AG04449 (cell line): ENCODE data around the gene DPP7.

Experiments
- CTCF ChIA-PET: fragments of 350-600 bp; formaldehyde crosslinking; extraction: SDS; loops from one replicate; lab custom pipeline; 2021; ENCODE audit warnings: antibody characterized with exemption; lab: Yijun Ruan, JAX
- POLR2A ChIA-PET: fragments of 400-600, 350-600 bp; formaldehyde crosslinking; extraction: SDS; loops from one replicate; lab custom pipeline; 2020; ENCODE audit warnings: antibody characterized with exemption, inconsistent platforms; lab: Yijun Ruan, JAX
- DNase-seq: peaks from one replicate; pipeline ENCODE4 v3.0.0-alpha.2; 2010; ENCODE audit warnings: low read depth, low spot score
- H3K4me3 ChIP-seq: 2 replicates; pipeline ENCODE4 v1.5.1; 2011; ENCODE audit warnings: low read depth, mild to moderate bottlenecking, control low read depth, low read length
- TF ChIP-seq, protein P1 (sequence below): IDR thresholded peaks from one replicate; pipeline ENCODE4 v1.5.1; 2011; ENCODE audit warnings: mild to moderate bottlenecking, moderate library complexity, low read length, control low read depth, inconsistent platforms; ENCODE audit not compliant: insufficient read depth; ENCODE audit errors: missing control alignments

DPP7 gene

DNA sequence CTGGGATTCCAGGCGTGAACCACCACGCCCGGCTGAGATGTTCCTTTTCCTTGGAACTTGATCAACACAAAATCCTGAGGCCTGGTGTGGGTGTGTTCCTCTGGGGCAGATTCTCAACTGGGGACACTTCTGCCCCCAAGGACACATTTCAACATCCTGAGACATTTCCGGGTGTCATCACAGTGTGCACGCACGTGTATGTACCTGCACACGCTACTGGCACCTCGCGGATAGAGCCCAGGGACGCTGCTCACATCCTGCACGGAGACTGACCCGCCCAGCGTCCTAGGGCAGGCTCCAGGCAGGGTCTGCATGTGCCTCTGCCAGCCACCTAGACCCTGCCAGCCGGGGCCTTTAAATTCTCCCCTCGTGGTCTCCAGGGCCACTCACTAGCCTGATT is 52.1 kb downstream of the DPP7 start:
- no peak overlapping the region for H3K4me3 ChIP-seq
- ChIA-PET CTCF (interaction anchor here (2.6 to 21.0 kb wide), 5 partner anchors 11 to 275 kb away, joined by 6 to 364 read pairs (median 208); partner anchors contain the start of genes ABCA2, ENTPD2, FUT7 and MAN1B1), POLR2A (no interaction called here)
- DNase-seq: no peak
- TF ChIP-seq, protein P1, sequence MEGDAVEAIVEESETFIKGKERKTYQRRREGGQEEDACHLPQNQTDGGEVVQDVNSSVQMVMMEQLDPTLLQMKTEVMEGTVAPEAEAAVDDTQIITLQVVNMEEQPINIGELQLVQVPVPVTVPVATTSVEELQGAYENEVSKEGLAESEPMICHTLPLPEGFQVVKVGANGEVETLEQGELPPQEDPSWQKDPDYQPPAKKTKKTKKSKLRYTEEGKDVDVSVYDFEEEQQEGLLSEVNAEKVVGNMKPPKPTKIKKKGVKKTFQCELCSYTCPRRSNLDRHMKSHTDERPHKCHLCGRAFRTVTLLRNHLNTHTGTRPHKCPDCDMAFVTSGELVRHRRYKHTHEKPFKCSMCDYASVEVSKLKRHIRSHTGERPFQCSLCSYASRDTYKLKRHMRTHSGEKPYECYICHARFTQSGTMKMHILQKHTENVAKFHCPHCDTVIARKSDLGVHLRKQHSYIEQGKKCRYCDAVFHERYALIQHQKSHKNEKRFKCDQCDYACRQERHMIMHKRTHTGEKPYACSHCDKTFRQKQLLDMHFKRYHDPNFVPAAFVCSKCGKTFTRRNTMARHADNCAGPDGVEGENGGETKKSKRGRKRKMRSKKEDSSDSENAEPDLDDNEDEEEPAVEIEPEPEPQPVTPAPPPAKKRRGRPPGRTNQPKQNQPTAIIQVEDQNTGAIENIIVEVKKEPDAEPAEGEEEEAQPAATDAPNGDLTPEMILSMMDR: no peak
